IPS-18a (cell line): ENCODE results near the gene MCOLN2.
"Not testable (repeated sequence)": the region's sequence is repeated elsewhere in the genome, so short reads cannot be mapped to it uniquely, and the experiment has no call there.

ENCODE experiments used
- H3K27ac ChIP-seq: one replicate; pipeline ENCODE4 v1.5.1; 2013; ENCODE audit warnings: low read length
- H3K27me3 ChIP-seq: one replicate; pipeline ENCODE4 v1.6.1; 2013; ENCODE audit warnings: mild to moderate bottlenecking, low read length; ENCODE audit not compliant: control insufficient read depth, insufficient read depth
- H3K36me3 ChIP-seq: one replicate; pipeline ENCODE4 v1.6.1; 2013; ENCODE audit warnings: low read depth, low read length; ENCODE audit not compliant: control insufficient read depth
- H3K4me1 ChIP-seq: one replicate; pipeline ENCODE4 v1.6.1; 2013; ENCODE audit warnings: low read depth, low read length; ENCODE audit not compliant: control insufficient read depth
- H3K4me3 ChIP-seq: one replicate; pipeline ENCODE4 v1.5.1; 2013; ENCODE audit warnings: low read length
- H3K9ac ChIP-seq: one replicate; pipeline ENCODE4 v1.6.1; 2013; ENCODE audit warnings: mild to moderate bottlenecking, low read length, moderate library complexity
- H3K9me3 ChIP-seq: one replicate; pipeline ENCODE4 v1.6.1; 2013; ENCODE audit warnings: low read depth, low read length; ENCODE audit not compliant: control insufficient read depth

Gene MCOLN2

DNA sequence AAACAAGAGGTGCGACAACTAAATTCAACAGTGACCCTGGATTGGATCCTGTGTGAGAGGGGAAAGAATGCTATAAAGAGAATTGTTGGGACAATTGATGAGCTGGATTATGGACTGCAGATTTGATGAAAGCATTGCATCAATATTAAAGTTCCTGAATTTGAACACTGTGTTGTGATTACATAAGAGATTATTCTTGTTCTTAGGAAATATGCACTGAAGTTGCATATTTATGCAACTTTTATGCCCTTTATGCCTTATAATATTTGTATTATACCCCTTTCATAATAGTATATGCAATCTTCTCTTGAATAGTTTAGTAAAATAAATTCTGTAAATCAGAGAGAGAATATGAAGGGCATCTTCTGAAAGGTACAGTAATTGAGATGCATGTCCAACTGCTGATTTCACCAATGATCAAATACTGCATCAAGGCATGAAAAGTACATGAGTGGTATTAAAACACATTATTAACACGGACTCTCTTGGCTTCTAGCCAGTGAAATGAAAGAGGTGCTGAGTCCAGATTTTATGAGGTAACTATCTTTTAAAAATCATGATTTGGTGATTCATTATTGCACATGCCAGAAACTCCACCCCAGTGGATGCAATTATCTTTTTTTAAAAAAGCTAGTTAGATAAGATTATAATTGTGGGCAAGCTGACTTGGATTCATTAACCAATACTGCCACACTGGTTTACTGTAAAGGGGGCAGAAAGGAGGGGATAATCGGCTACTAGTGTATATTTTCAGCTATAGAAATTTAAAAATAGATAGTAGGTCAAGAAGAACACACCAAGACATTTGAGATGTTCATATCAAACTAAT lies 84.0 kb downstream of the MCOLN2 start:
- no peak overlapping the region for H3K4me3 ChIP-seq
- no peak overlapping the region for H3K27ac ChIP-seq
- H3K9me3 ChIP-seq: no peaks in the 10 kb centered on the region
- no peaks in the 10 kb centered on the region for H3K4me1 ChIP-seq
- no peaks in the 10 kb centered on the region for H3K36me3 ChIP-seq
- H3K9ac ChIP-seq: no peak overlapping the region
- H3K27me3 ChIP-seq: no peaks in the 10 kb centered on the region

DNA sequence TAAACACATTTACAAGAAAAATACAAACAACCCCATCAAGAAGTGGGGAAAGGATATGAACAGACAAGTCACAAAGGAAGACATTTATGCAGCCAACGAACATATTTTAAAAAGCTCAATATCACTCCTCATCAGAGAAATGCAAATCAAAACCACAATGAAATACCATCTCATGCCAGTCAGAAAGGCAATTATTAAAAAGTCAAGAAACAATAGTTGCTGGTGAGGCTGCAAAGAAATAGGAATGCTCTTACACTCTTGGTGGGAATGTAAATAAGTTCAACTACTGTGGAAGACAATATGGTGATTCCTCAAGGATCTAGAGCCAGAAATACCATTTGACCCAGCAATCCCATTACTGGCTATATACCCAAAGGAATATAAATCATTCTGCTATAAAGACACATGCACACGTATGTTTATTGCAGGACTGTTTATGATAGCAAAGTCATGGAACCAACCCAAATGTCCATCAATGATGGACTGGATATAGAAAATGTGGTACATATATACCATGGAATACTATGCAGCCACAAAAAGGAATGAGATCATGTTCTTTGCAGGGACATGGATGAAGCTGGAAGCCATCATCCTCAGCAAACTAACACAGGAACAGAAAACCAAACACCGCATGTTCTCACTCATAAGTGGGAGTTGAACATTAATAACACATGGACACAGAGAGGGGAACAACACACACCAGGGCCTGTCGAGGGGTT lies 88.0 kb downstream of the MCOLN2 start:
- H3K4me1 ChIP-seq, H3K9me3 ChIP-seq, H3K9ac ChIP-seq, H3K36me3 ChIP-seq, H3K27me3 ChIP-seq, H3K4me3 ChIP-seq, H3K27ac ChIP-seq: not testable (repeated sequence)

DNA sequence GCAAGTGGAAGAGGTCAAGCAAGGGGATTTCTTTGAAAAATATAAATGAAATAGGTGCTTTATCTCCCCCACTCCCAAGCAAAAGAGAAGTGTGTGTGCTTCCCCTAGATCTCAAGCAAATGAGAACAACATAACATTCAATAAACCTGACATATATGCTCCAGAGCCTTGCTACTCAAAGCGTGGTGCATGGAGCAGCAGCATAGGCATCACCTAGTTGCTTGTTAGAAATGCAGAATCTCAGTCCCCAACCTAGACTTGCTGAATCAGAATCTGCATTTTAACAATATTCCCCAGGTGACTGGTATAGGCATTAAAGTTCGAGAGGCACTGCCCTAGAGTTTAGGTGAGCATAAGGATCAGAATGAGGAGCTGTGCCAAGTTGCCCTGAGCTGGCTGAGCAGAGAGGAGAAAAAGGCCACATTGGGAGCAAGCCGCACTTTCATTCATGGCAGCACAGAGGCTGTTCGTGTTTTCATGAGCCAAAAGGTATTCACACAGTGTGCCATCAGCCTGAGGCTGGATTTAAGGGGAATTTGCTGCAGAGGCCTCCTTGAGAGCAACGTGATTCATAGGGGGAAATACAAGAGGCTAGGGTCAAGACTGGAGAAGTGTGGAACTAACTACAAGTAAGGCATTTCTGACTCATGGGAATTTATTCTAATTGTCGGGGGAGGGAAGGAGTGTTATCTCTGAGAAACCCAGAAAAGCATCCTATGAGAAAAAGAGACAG lies 89.7 kb downstream of the MCOLN2 start:
- Histone ChIP-seq H3K9me3 (no peaks in the 10 kb centered on the region), H3K36me3 (no peaks in the 10 kb centered on the region), H3K9ac (no peak overlapping the region), H3K27ac (no peak overlapping the region), H3K27me3 (no peaks in the 10 kb centered on the region), H3K4me3 (no peak overlapping the region), H3K4me1 (no peaks in the 10 kb centered on the region)

DNA sequence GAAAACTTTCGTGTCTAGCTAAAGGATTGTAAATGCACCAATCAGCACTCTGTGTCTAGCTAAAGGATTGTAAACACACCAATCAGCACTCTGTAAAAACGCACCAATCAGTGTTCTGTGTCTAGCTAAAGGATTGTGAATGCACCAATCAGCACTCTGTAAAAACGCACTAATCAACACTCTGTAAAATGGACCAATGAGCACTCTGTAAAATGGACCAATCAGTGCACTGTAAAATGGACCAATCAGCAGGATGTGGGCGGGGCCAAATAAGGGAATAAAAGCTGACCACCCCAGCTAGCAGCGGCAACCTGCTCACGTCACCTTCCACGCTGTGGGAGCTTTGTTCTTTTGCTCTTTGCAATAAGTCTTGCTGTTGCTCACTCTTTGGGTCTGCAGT lies 94.2 kb downstream of the MCOLN2 start:
- H3K36me3 ChIP-seq, H3K9ac ChIP-seq, H3K4me1 ChIP-seq, H3K27me3 ChIP-seq, H3K9me3 ChIP-seq, H3K4me3 ChIP-seq, H3K27ac ChIP-seq: not testable (repeated sequence)

DNA sequence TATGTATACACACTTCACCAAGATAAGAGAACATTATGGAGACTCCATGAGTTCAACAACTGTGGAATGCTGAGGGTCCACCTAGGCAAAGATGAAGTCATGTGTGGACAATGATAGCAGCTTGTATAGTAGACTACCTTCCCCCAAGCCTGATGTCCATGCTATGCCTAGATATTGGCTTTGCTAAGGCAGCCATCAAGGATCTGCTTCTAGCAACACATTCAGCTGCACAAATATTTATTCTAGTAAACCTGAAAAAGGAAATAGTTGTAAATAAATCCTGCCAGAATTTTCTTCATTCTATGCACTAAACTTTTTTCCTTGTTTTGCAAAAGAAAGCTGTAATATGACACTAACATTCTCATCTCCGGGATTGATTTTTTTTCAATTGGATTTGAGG lies 96.9 kb downstream of the MCOLN2 start:
- no peak overlapping the region for H3K27ac ChIP-seq
- H3K36me3 ChIP-seq: no peaks in the 10 kb centered on the region
- no peak overlapping the region for H3K9ac ChIP-seq
- H3K9me3 ChIP-seq: no peaks in the 10 kb centered on the region
- peaks cover 3% of the 10 kb centered on the region for H3K27me3 ChIP-seq
- H3K4me3 ChIP-seq: no peak overlapping the region
- H3K4me1 ChIP-seq: peaks cover 3% of the 10 kb centered on the region

DNA sequence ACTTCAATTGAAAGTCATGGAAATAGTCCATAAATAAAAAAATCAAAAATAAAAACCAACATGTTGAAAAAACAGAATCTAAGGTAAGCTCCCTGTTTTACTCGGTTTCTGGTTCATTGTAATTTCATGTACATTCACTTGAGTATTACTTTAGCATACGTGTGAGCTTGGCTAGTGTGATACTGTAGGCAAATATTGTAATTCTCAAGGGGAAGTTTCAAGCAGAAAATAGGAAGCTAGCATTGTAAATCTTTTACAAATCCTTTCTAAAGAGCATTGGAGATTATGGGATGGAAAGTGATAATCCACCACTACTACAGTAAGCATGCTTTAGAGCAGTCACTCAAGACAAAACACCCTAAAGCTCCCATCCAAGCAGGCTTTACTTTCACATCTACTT lies 100.6 kb downstream of the MCOLN2 start:
- Histone ChIP-seq H3K27ac (no peak overlapping the region), H3K4me3 (no peak overlapping the region), H3K9me3 (no peaks in the 10 kb centered on the region), H3K4me1 (peaks cover 16% of the 10 kb centered on the region), H3K9ac (no peak overlapping the region), H3K27me3 (peaks cover 35% of the 10 kb centered on the region), H3K36me3 (no peaks in the 10 kb centered on the region)

DNA sequence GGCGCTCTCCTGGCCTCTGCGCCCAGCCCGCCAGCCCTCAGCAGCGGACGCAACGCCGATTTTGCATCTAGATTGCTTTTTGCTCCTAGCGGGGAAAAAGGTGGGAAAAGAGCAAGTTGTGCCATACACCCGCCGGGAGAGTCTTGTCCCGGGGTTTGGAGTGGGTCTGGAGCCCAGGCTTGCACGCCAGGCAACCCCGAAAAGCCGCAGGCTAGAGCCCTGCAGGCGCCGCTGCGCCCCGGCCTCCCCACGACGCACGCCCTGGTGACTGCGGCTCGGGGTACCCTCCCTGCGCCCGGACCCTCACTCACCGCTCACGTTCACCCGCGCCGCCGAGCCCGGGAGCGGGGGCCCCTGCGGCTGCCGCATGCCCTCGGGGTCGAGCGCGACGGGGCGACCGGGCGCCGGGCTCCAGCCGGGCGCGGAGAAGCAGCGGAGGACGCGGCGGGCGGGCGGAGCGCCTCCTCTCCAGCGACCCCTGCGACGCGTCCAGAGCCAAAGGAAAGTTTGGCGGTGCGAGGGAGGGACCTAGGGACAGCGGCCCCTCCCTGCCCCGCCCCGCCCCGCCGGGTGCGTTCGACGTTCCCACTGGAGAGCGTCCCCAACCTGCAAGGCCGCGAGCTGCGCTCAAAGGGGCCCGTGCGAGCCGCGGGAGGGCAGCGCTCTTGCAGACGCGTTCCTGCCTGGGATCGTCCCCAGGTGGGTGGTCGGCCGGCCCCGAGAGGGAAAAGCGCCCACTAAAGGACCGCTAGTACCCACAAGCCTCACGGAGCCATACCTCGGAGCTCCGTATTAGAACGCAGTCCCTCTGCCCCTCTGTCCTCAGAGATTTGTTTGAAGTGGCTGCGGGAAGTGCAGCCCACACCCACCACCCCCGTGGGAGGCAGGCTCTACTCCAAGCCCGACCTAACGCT lies 104.0 kb downstream of the MCOLN2 start, which contains the start of gene LPAR3:
Gene LPAR3 (minus strand): TSS at position 502 of the 914 bp plus-strand sequence. CDS start 27,086 bp downstream, outside the sequence.
- H3K4me3 ChIP-seq: peak within 1 kb of the TSS; percentile 64
- H3K9ac ChIP-seq: peak within 1 kb of the TSS; percentile 44
- no peak within 1 kb of the TSS for H3K27ac ChIP-seq
- H3K36me3 ChIP-seq: no peaks in the 10 kb centered on the region
- peaks cover 16% of the 10 kb centered on the region for H3K4me1 ChIP-seq
- no peaks in the 10 kb centered on the region for H3K9me3 ChIP-seq
- H3K27me3 ChIP-seq: peaks cover 38% of the 10 kb centered on the region

DNA sequence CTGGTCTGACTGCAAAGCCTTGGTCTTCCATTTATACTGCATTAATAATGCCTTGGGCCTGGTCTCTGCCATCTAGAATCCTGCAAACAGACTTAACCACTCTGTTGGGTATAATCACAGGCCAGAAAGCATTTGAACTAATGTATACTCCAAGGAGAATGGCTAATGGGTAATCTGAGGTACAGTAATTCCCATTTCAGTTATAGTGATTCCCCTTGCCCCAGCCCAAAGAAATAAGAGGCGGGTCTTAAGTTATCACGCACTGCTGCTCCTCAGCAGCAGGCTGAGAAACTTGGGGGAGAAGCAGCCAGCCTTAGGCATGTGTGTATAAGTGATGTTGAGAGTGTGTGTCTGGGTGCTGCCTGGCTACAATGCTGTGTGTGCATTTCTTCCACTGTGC lies 106.3 kb downstream of the MCOLN2 start:
- Histone ChIP-seq H3K9ac (no peak overlapping the region), H3K36me3 (no peaks in the 10 kb centered on the region), H3K4me3 (no peak overlapping the region), H3K27ac (no peak overlapping the region), H3K9me3 (no peaks in the 10 kb centered on the region), H3K4me1 (peaks cover 16% of the 10 kb centered on the region), H3K27me3 (peaks cover 38% of the 10 kb centered on the region)

DNA sequence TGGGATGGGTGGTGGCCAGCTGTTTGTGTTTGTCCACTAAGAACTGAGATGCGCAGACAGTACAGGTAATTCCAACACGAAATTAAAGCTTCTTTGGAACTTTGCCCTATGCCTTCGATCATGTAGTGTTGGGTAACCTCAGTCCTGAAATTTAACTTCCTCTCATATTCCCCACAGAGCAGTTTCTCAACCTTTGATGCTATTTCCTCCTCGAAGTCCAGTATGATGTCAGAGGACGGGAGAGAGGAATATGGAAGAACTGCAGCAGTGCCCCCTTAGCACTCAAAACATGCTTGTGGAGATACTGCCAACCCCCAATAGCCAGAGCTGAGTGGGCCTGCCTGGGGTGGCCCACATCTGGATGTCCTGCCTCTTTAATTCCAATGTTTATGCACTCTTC lies 107.5 kb downstream of the MCOLN2 start:
- Histone ChIP-seq H3K27ac (no peak overlapping the region), H3K4me1 (peaks cover 8% of the 10 kb centered on the region), H3K9me3 (no peaks in the 10 kb centered on the region), H3K9ac (no peak overlapping the region), H3K36me3 (no peaks in the 10 kb centered on the region), H3K27me3 (peaks cover 32% of the 10 kb centered on the region), H3K4me3 (no peak overlapping the region)

DNA sequence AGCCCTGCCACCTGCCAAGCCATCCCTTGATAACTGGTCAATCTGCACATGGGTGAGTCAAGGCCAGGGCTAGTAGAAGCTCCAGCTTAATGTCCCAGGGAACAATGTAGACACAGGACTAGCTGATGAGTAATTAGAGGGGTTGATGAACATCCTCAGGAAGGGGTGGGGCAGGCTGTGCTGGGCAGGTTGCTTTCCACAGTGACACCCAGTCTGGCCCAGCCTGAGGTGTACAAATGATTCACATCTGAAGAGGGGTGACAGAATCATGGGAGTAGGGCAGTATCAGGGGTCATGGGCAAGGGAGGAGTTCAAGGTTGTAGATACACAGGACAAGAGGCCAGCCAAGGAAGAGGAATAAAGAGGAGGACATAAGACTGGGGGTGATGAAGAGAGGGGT lies 108.2 kb downstream of the MCOLN2 start:
- no peak overlapping the region for H3K27ac ChIP-seq
- no peak overlapping the region for H3K9ac ChIP-seq
- H3K36me3 ChIP-seq: no peaks in the 10 kb centered on the region
- H3K27me3 ChIP-seq: peaks cover 25% of the 10 kb centered on the region
- H3K9me3 ChIP-seq: no peaks in the 10 kb centered on the region
- no peak overlapping the region for H3K4me3 ChIP-seq
- H3K4me1 ChIP-seq: peaks cover 3% of the 10 kb centered on the region
